ENCODE results near the gene ELFN1.

ELFN1 gene

DNA sequence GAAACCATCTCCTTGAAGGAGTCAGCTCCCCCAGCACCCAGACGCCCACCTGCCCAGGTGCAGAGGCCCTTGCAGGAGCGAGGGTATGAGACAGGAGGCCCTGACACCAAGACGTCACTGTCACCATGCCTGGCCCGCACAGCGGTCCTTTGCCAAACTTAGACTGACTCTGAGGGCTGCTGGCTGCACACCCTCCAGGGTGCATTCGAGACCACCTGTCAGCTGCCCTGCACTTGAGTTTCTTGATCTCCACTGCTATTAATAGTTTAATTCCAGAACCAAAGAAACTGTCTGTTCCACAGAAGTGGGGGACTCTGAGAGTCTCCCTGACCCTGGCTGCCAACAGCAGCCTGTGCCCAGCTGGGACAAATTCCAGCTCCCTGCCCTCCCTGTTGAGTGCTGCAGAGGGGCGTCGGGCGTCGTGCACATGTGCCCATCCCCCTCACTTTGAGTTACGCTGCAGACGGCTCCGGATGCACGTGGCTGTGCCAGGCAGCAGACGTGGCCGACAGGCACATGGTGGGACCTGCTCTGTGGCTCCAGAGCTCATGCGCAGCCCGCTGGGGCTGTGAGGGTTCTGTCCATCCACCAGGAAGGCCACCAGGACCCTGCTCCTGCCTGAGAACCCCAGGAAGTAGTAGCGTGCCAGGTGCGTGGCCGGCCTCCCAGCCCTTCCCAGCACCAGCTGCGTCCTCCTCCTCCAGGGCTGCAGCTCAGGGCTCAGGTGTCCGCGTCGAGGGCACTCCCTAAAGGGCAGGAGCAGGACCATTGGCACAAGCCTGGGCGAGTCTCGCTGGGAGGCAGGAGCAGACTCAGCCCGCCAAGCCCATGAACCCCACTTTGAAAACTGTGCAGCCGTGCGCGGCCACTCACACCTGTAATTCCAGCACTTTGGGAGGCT, 24.8 kb downstream of the ELFN1 start:
- no peaks in the 10 kb centered on the region for H3K36me3 ChIP-seq (ENCODE audit: insufficient read depth, low read length)
- H3K4me2 ChIP-seq (ENCODE audit: low read depth, low read length, poor library complexity, severe bottlenecking) = no peak overlapping the region
- no peak for TF ChIP-seq CTCF (conservative IDR thresholded peaks at IDR 0.05; ENCODE audit: low read length)

DNA sequence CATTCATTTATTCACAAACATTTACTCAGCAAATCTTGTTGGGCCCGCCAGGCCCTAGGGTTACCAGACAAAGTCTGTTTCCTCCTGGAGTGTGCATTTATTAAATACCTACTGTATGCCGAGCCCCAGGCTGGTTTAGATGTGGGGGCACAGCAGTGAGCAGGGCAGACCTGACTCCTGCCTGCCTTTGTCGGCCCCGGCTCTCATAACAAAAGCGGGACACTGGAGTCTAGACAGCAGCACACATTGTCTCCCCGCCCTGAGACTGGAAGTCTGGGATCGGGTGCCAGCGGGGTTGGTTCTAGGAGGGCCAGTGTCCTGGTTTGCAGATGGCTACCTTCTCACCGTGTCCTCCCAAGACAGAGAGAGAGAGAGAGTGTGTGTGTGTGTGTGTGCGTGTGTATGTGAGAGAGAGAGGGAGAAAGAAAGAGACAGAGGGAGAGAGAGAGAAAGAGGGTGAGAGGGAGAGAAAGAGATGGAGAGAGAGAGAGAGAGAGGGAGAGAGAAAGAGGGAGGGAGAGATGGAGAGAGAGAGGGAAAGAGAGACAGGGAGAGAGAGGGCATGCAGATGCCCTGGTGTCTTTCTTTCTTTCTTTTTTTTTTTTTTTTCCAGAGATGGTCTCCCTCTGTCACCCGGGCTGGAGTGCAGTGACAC, 25.9 kb downstream of the ELFN1 start:
- H3K36me3 ChIP-seq (ENCODE audit: insufficient read depth, low read length) = no peaks in the 10 kb centered on the region
- H3K4me3 ChIP-seq (ENCODE audit: low read length, poor library complexity, severe bottlenecking) = no peak overlapping the region
- no peaks in the 10 kb centered on the region for H3K27me3 ChIP-seq (ENCODE audit: insufficient read depth, low read length, poor library complexity, severe bottlenecking)
- no peak overlapping the region for H2AFZ ChIP-seq (ENCODE audit: low read length)
- no peak overlapping the region for H3K9ac ChIP-seq (ENCODE audit: low read depth, low read length, poor library complexity, severe bottlenecking)
- H3F3A ChIP-seq (ENCODE audit: low read depth) = no peaks in the 10 kb centered on the region
- H4K20me1 ChIP-seq (ENCODE audit: insufficient read depth, low read length, poor library complexity, severe bottlenecking) = no peaks in the 10 kb centered on the region
- H3K9me2 ChIP-seq (replicated peaks; ENCODE audit: low read depth, low read length) = no peaks in the 10 kb centered on the region
- TF ChIP-seq CTCF (conservative IDR thresholded peaks at IDR 0.05; ENCODE audit: low read length) (no peak), EZH2phosphoT487 (IDR thresholded peaks at IDR 0.05; ENCODE audit: borderline replicate concordance) (no peak)
- no peak overlapping the region for H3K4me2 ChIP-seq (ENCODE audit: low read depth, low read length, poor library complexity, severe bottlenecking)
- no peaks in the 10 kb centered on the region for H3K4me1 ChIP-seq (ENCODE audit: insufficient read depth, low read length, poor library complexity, severe bottlenecking)
- no peaks in the 10 kb centered on the region for H3K79me2 ChIP-seq (ENCODE audit: insufficient read depth, low read length)
- H3K9me3 ChIP-seq (ENCODE audit: insufficient read depth, low read depth, low read length) = no peaks in the 10 kb centered on the region

More for the DNA sequence above, 24.8 kb downstream of the ELFN1 start:
- Histone ChIP-seq H3K79me2 (ENCODE audit: insufficient read depth, low read length) (no peaks in the 10 kb centered on the region), H3K9me3 (ENCODE audit: insufficient read depth, low read depth, low read length) (no peaks in the 10 kb centered on the region; the same call in 1 of the 2 replicates), H4K20me1 (ENCODE audit: insufficient read depth, low read length, poor library complexity, severe bottlenecking) (no peaks in the 10 kb centered on the region), H3K27me3 (ENCODE audit: insufficient read depth, low read length, poor library complexity, severe bottlenecking) (no peaks in the 10 kb centered on the region), H3K4me1 (ENCODE audit: insufficient read depth, low read length, poor library complexity, severe bottlenecking) (no peaks in the 10 kb centered on the region), H3K9ac (ENCODE audit: low read depth, low read length, poor library complexity, severe bottlenecking) (no peak overlapping the region), H2AFZ (ENCODE audit: low read length) (no peak overlapping the region), H3K9me2 (replicated peaks; ENCODE audit: low read depth, low read length) (no peaks in the 10 kb centered on the region), H3F3A (ENCODE audit: low read depth) (no peaks in the 10 kb centered on the region), H3K4me3 (ENCODE audit: low read length, poor library complexity, severe bottlenecking) (no peak overlapping the region)

- no peak overlapping the region for H3K9ac ChIP-seq (ENCODE audit: low read depth, low read length, poor library complexity, severe bottlenecking)
- no peaks in the 10 kb centered on the region for H4K20me1 ChIP-seq (ENCODE audit: insufficient read depth, low read length, poor library complexity, severe bottlenecking)
- H3K27me3 ChIP-seq (ENCODE audit: insufficient read depth, low read length, poor library complexity, severe bottlenecking) = no peaks in the 10 kb centered on the region
- H3K79me2 ChIP-seq (ENCODE audit: insufficient read depth, low read length) = no peaks in the 10 kb centered on the region
- H3K4me1 ChIP-seq (ENCODE audit: insufficient read depth, low read length, poor library complexity, severe bottlenecking) = no peaks in the 10 kb centered on the region
- no peak overlapping the region for H2AFZ ChIP-seq (ENCODE audit: low read length)
- no peaks in the 10 kb centered on the region for H3K9me2 ChIP-seq (replicated peaks; ENCODE audit: low read depth, low read length)
- no peak overlapping the region for H3K4me2 ChIP-seq (ENCODE audit: low read depth, low read length, poor library complexity, severe bottlenecking)
- H3K9me3 ChIP-seq (ENCODE audit: insufficient read depth, low read depth, low read length) = no peaks in the 10 kb centered on the region
- no peak overlapping the region for H3K4me3 ChIP-seq (ENCODE audit: low read length, poor library complexity, severe bottlenecking)
- no peaks in the 10 kb centered on the region for H3F3A ChIP-seq (ENCODE audit: low read depth)
- no peak for TF ChIP-seq CTCF (conservative IDR thresholded peaks at IDR 0.05; ENCODE audit: low read length)
- H3K36me3 ChIP-seq (ENCODE audit: insufficient read depth, low read length) = no peaks in the 10 kb centered on the region
These were observed 26.8 kb downstream of the ELFN1 start for GRCh38 chr7:1696671-1697498.

Data from Loucy (cell line).